Measurements from ENCODE around the gene TMED10. TPM values are rescaled to one million over a fixed set of nuclear protein-coding genes. Genes with fewer than 3 reads are reported as not detected.

TMED10 gene
- total and polyA plus RNA-seq, 4 donors = 79.5 to 398 (median 274) TPM

- peak in 1 of 3 donors; percentile 34 for DNase-seq
- H3K4me1 ChIP-seq (ENCODE audit: control insufficient read depth in 5 of 5, insufficient read depth in 5 of 5, low read length in 5 of 5) = peaks cover 5 to 10% (median 7%) of the 10 kb centered on the region in 5 donors
- peak overlapping the region; percentile 69 to 98 for H3K9ac ChIP-seq (ENCODE audit: insufficient read depth in 1 of 2, low read length in 2 of 2)
- no peaks in the 10 kb centered on the region for H3K27me3 ChIP-seq (ENCODE audit: control insufficient read depth in 3 of 3, insufficient read depth in 3 of 3, low read length in 2 of 3)
- H3K36me3 ChIP-seq (ENCODE audit: control insufficient read depth in 4 of 4, insufficient read depth in 4 of 4, low read length in 4 of 4) = peaks cover 0 to 6% (median 1%) of the 10 kb centered on the region in 4 donors
- WGBS, 2 donors = 8% methylated on average over 10 of the region's 10 CpGs
- H3K27ac ChIP-seq (ENCODE audit: low read depth in 1 of 2, low read length in 1 of 2) = peak overlapping the region; percentile 90 to 99
- peak overlapping the region; percentile 85 for H3K4me3 ChIP-seq
- H3K9me3 ChIP-seq (ENCODE audit: control insufficient read depth in 4 of 4, insufficient read depth in 3 of 4, low read length in 3 of 4) = no peaks in the 10 kb centered on the region
- no peak for ATAC-seq (ENCODE audit: insufficient read depth, low FRiP score)
- TF ChIP-seq CTCF (IDR thresholded peaks at IDR 0.05; ENCODE audit: control extremely low read depth, extremely low read depth) = no peak
These were observed 703 bp downstream of the TMED10 start for GRCh38 chr14:75175677-75176141.

- DNase-seq (no peak), ATAC-seq (ENCODE audit: insufficient read depth, low FRiP score) (no peak)
- no peaks in the 10 kb centered on the region for H3K27me3 ChIP-seq (ENCODE audit: control insufficient read depth in 3 of 3, insufficient read depth in 3 of 3, low read length in 2 of 3)
- WGBS, 2 donors = 54 to 56% methylated on average over 2 of the region's 2 CpGs
- no peak overlapping the region for H3K27ac ChIP-seq (ENCODE audit: low read depth in 1 of 2, low read length in 1 of 2)
- H3K4me3 ChIP-seq = no peak overlapping the region
- peaks cover 0 to 6% (median 1%) of the 10 kb centered on the region in 4 donors for H3K36me3 ChIP-seq (ENCODE audit: control insufficient read depth in 4 of 4, insufficient read depth in 4 of 4, low read length in 4 of 4)
- no peaks in the 10 kb centered on the region for H3K9me3 ChIP-seq (ENCODE audit: control insufficient read depth in 4 of 4, insufficient read depth in 3 of 4, low read length in 3 of 4)
- peaks cover 5 to 10% (median 7%) of the 10 kb centered on the region in 5 donors for H3K4me1 ChIP-seq (ENCODE audit: control insufficient read depth in 5 of 5, insufficient read depth in 5 of 5, low read length in 5 of 5)
- no peak for TF ChIP-seq CTCF (IDR thresholded peaks at IDR 0.05; ENCODE audit: control extremely low read depth, extremely low read depth)
- no peak overlapping the region for H3K9ac ChIP-seq (ENCODE audit: insufficient read depth in 1 of 2, low read length in 2 of 2)
These were observed 2.3 kb downstream of the TMED10 start for GRCh38 chr14:75174066-75174465.

- Histone ChIP-seq H3K27ac (ENCODE audit: low read depth in 1 of 2, low read length in 1 of 2) (no peak overlapping the region), H3K36me3 (ENCODE audit: control insufficient read depth in 4 of 4, insufficient read depth in 4 of 4, low read length in 4 of 4) (peaks cover 0 to 2% (median under 1%) of the 10 kb centered on the region in 4 donors), H3K4me1 (ENCODE audit: control insufficient read depth in 5 of 5, insufficient read depth in 5 of 5, low read length in 5 of 5) (peaks cover 5 to 24% (median 8%) of the 10 kb centered on the region in 5 donors), H3K4me3 (no peak overlapping the region), H3K9me3 (ENCODE audit: control insufficient read depth in 4 of 4, insufficient read depth in 3 of 4, low read length in 3 of 4) (no peaks in the 10 kb centered on the region), H3K9ac (ENCODE audit: insufficient read depth in 1 of 2, low read length in 2 of 2) (no peak overlapping the region), H3K27me3 (ENCODE audit: control insufficient read depth in 3 of 3, insufficient read depth in 3 of 3, low read length in 2 of 3) (no peaks in the 10 kb centered on the region)
- DNase-seq (no peak), ATAC-seq (ENCODE audit: insufficient read depth, low FRiP score) (no peak)
- 60 to 68% methylated on average over 4 of the region's 4 CpGs for WGBS, 2 donors
- TF ChIP-seq CTCF (IDR thresholded peaks at IDR 0.05; ENCODE audit: control extremely low read depth, extremely low read depth) = no peak
These were observed 5.6 kb downstream of the TMED10 start for GRCh38 chr14:75170772-75171171.
